K562 (cell line): ENCODE results near the gene PSMA6. TPM values are rescaled to one million over a fixed set of nuclear protein-coding genes. Genes with fewer than 3 reads are reported as not detected.

Experiments
- CREM ChIP-seq: IDR thresholded peaks from 2 replicates; pipeline ENCODE4 v1.6.1; 2014; ENCODE audit warnings: antibody characterized with exemption, low read depth
- DDX20 ChIP-seq: fragments of 450-650 bp; IDR thresholded peaks from 2 replicates; pipeline ENCODE4 v1.6.1; 2016; ENCODE audit warnings: missing genetic modification characterization, low read depth, mild to moderate bottlenecking, missing compliant biosample characterization, moderate library complexity
- E2F3 ChIP-seq: fragments of 250-450 bp; sonication (Bioruptor Pico); IDR thresholded peaks from 2 replicates; pipeline ENCODE4 v1.4.0; 2020; ENCODE audit warnings: mild to moderate bottlenecking
- EGR1 ChIP-seq: fragments of 450-650 bp; conservative IDR thresholded peaks from 2 replicates; pipeline ENCODE4 v1.6.1; 2017; ENCODE audit warnings: mild to moderate bottlenecking
- GATAD2A ChIP-seq: fragments of 450-650 bp; IDR thresholded peaks from 2 replicates; pipeline ENCODE4 v1.6.1; 2017
- PCBP2 ChIP-seq: fragments of 200-400 bp; formaldehyde crosslinking; IDR thresholded peaks from 2 replicates; pipeline ENCODE4 v1.6.1; 2018; ENCODE audit warnings: low read length, low read depth, mild to moderate bottlenecking, moderate library complexity; ENCODE audit not compliant: poor library complexity, severe bottlenecking
- POLR3G ChIP-seq: IDR thresholded peaks from 2 replicates; pipeline ENCODE4 v1.6.1; 2011; ENCODE audit not compliant: insufficient read length, insufficient replicate concordance; ENCODE audit errors: extremely low read depth
- RFX7 ChIP-seq: fragments of 250-450 bp; sonication (Bioruptor Pico); IDR thresholded peaks from 2 replicates; pipeline ENCODE4 v1.5.1; 2021; ENCODE audit warnings: mild to moderate bottlenecking
- SAFB ChIP-seq: fragments of 200-400 bp; formaldehyde crosslinking; IDR thresholded peaks from 2 replicates; pipeline ENCODE4 v1.6.1; 2017; ENCODE audit warnings: low read depth, low read length, borderline replicate concordance
- SMAD4 ChIP-seq: fragments of 250-450 bp; sonication (Bioruptor Pico); conservative IDR thresholded peaks from 2 replicates; pipeline ENCODE4 v1.8.0; 2021; ENCODE audit warnings: inconsistent platforms, mild to moderate bottlenecking, moderate library complexity
- TCFL5 ChIP-seq: fragments of 250-450 bp; sonication (Bioruptor Pico); conservative IDR thresholded peaks from 2 replicates; pipeline ENCODE4 v1.6.1; 2021; ENCODE audit warnings: mild to moderate bottlenecking, moderate library complexity, matching md5 sums
- ZNF431 ChIP-seq: sonication (generic); formaldehyde crosslinking; IDR thresholded peaks from 2 replicates; pipeline ENCODE4 v1.8.0; 2022; ENCODE audit warnings: mild to moderate bottlenecking, missing genetic modification reagents
- polyA plus RNA-seq, 8 experiments: library from polyadenylated mRNA; depleted of rRNA in 4 of 8; stranded (reverse) in 5 of 8; unstranded in 3 of 8; fragments of >200 nt; fragmentation: Nextera tagmentation in 2 of 8; fragmentation: Illumina TruSeq in 1 of 8; extraction: Ambion mirVana in 2 of 8; extraction: Trizol in 1 of 8; gene quantifications; 2 replicates each; pipeline versions ENCODE4 v1.2.1 to v1.2.3, GENCODE V29; 2011 to 2014; ENCODE audit warnings: inconsistent platforms in 1 of 8, missing spikeins in 1 of 8
- total RNA-seq, 7 experiments: library from RNA; depleted of rRNA in 6 of 7; stranded (reverse); fragments of >200 nt in 6 of 7; fragmentation: Illumina TruSeq in 2 of 7; extraction: Trizol in 2 of 7; gene quantifications; 2 replicates each; pipeline versions ENCODE4 v1.2.1 to v1.2.3, GENCODE V29; 2011 to 2021; ENCODE audit warnings: low replicate concordance in 1 of 7
- TF ChIP-seq, protein P1 (sequence below): fragments of 450-650 bp; formaldehyde crosslinking; IDR thresholded peaks from 2 replicates; pipeline ENCODE4 v1.4.0; 2022; ENCODE audit warnings: missing genetic modification characterization
- TF ChIP-seq, protein P2 (sequence below), 2 experiments: fragments of 200-800 bp in 1 of 2; sonication (Bioruptor generic) in 1 of 2; sonication (generic) in 1 of 2; formaldehyde crosslinking in 1 of 2; IDR thresholded peaks in 1 of 2; conservative IDR thresholded peaks in 1 of 2; 2 replicates each; pipeline versions ENCODE4 v1.5.0 to v1.6.1; 2016 to 2020; ENCODE audit warnings: missing compliant biosample characterization in 1 of 2, missing genetic modification characterization in 1 of 2, missing genetic modification reagents in 1 of 2
- TF ChIP-seq, protein P3 (sequence below): sonication (generic); formaldehyde crosslinking; IDR thresholded peaks from 2 replicates; pipeline ENCODE4 v1.8.0; 2022; ENCODE audit warnings: missing genetic modification reagents, mild to moderate bottlenecking, borderline replicate concordance
- TF ChIP-seq, protein P4 (sequence below): fragments of 450-650 bp; formaldehyde crosslinking; IDR thresholded peaks from 2 replicates; pipeline ENCODE4 v1.4.0; 2022; ENCODE audit warnings: mild to moderate bottlenecking, moderate library complexity
- TF ChIP-seq, protein P5 (sequence below): fragments of 250-450 bp; sonication (Bioruptor Pico); IDR thresholded peaks from 2 replicates; pipeline ENCODE4 v1.4.0; 2020; ENCODE audit warnings: mild to moderate bottlenecking, moderate library complexity

The PSMA6 gene
- total and polyA plus RNA-seq, 9 of the 15 experiments (the other 6 are each of a cell fraction or from before 2014, with no cell fraction given), result 210 to 952 (median 288) TPM

DNA sequence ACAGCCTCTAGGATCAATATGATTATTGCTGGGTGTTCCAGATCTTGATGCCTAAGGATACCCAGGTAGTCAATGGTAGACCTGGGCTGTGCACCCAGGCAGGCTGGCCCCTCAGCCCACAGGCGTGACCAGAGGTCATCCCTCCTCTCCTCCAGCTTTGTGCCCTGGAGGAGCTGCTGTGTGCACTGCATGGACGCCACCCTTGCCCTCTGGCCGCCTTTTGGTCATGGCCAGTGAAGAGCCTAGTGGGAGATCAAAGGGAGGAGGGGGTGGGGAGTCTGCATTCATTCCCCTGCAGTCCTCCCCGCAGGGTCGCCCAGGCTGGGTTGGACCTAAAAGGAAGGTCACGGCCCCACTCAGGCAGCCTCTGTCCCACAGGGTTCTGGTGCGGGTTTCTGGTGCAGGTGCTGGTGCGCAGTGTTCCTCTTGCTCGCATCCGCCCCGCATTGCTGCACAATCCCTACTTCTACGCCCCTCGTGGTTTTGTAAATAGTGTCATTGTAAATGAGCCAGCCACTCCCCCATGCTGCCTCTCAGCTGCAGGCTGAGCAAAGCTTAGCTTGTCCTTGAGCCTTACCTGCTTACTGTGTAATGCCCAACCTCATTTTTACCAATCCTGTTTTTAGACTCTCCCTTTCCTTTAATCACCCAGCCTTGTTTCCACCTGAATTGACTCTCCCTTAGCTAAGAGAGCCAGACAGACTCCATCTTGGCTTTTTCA is 55.3 kb downstream of the PSMA6 start (continued):
- TF ChIP-seq, protein P1, sequence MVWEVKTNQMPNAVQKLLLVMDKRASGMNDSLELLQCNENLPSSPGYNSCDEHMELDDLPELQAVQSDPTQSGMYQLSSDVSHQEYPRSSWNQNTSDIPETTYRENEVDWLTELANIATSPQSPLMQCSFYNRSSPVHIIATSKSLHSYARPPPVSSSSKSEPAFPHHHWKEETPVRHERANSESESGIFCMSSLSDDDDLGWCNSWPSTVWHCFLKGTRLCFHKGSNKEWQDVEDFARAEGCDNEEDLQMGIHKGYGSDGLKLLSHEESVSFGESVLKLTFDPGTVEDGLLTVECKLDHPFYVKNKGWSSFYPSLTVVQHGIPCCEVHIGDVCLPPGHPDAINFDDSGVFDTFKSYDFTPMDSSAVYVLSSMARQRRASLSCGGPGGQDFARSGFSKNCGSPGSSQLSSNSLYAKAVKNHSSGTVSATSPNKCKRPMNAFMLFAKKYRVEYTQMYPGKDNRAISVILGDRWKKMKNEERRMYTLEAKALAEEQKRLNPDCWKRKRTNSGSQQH, result no peak
- peak; percentile 65; the same call in 1 of the 2 replicates for TF ChIP-seq DDX20 (tag)
- no peak for TF ChIP-seq ZNF431
- TF ChIP-seq, protein P2, sequence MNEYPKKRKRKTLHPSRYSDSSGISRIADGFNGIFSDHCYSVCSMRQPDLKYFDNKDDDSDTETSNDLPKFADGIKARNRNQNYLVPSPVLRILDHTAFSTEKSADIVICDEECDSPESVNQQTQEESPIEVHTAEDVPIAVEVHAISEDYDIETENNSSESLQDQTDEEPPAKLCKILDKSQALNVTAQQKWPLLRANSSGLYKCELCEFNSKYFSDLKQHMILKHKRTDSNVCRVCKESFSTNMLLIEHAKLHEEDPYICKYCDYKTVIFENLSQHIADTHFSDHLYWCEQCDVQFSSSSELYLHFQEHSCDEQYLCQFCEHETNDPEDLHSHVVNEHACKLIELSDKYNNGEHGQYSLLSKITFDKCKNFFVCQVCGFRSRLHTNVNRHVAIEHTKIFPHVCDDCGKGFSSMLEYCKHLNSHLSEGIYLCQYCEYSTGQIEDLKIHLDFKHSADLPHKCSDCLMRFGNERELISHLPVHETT (CRISPR knock-in tag; conservative IDR thresholded peaks at IDR 0.05 in 1 of 2, IDR thresholded peaks at IDR 0.05 in 1 of 2), result peak in 1 of 2 experiments; percentile 76; a peak in 2 of 4 replicates
- 0 out of 2 replicates have a peak, but pooled peaks have one; percentile 65 for TF ChIP-seq TCFL5 (CRISPR knock-in tag)
- 0 out of 2 replicates have a peak, but pooled peaks have one; percentile 56 for TF ChIP-seq E2F3 (CRISPR knock-in tag)
- TF ChIP-seq POLR3G, result no peak
- no peak for TF ChIP-seq RFX7 (CRISPR knock-in tag)
- 0 out of 2 replicates have a peak, but pooled peaks have one; percentile 56 for TF ChIP-seq GATAD2A
- TF ChIP-seq, protein P3, sequence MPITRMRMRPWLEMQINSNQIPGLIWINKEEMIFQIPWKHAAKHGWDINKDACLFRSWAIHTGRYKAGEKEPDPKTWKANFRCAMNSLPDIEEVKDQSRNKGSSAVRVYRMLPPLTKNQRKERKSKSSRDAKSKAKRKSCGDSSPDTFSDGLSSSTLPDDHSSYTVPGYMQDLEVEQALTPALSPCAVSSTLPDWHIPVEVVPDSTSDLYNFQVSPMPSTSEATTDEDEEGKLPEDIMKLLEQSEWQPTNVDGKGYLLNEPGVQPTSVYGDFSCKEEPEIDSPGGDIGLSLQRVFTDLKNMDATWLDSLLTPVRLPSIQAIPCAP (CRISPR knock-in tag), result no peak
- TF ChIP-seq EGR1, result no peak
- peak; percentile 91 for TF ChIP-seq SMAD4 (CRISPR knock-in tag)
- TF ChIP-seq, protein P4, sequence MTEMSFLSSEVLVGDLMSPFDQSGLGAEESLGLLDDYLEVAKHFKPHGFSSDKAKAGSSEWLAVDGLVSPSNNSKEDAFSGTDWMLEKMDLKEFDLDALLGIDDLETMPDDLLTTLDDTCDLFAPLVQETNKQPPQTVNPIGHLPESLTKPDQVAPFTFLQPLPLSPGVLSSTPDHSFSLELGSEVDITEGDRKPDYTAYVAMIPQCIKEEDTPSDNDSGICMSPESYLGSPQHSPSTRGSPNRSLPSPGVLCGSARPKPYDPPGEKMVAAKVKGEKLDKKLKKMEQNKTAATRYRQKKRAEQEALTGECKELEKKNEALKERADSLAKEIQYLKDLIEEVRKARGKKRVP, result peak; percentile 73
- TF ChIP-seq PCBP2, result no peak
- TF ChIP-seq, protein P5, sequence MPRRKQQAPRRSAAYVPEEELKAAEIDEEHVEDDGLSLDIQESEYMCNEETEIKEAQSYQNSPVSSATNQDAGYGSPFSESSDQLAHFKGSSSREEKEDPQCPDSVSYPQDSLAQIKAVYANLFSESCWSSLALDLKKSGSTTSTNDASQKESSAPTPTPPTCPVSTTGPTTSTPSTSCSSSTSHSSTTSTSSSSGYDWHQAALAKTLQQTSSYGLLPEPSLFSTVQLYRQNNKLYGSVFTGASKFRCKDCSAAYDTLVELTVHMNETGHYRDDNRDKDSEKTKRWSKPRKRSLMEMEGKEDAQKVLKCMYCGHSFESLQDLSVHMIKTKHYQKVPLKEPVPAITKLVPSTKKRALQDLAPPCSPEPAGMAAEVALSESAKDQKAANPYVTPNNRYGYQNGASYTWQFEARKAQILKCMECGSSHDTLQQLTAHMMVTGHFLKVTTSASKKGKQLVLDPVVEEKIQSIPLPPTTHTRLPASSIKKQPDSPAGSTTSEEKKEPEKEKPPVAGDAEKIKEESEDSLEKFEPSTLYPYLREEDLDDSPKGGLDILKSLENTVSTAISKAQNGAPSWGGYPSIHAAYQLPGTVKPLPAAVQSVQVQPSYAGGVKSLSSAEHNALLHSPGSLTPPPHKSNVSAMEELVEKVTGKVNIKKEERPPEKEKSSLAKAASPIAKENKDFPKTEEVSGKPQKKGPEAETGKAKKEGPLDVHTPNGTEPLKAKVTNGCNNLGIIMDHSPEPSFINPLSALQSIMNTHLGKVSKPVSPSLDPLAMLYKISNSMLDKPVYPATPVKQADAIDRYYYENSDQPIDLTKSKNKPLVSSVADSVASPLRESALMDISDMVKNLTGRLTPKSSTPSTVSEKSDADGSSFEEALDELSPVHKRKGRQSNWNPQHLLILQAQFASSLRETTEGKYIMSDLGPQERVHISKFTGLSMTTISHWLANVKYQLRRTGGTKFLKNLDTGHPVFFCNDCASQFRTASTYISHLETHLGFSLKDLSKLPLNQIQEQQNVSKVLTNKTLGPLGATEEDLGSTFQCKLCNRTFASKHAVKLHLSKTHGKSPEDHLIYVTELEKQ (CRISPR knock-in tag), result peak; percentile 50; the same call in 1 of the 2 replicates
- TF ChIP-seq CREM, result 0 out of 2 replicates have a peak, but pooled peaks have one; percentile 3
- no peak for TF ChIP-seq SAFB
